GM12878 (cell line): ENCODE data around the gene IL10RA. TPM values are rescaled to one million over a fixed set of nuclear protein-coding genes. Genes with fewer than 3 reads are reported as not detected.

Experiments used
- ATF7 ChIP-seq: fragments of 450-650 bp; IDR thresholded peaks from 2 replicates; pipeline ENCODE4 v1.6.1; 2016; ENCODE audit warnings: low read depth, mild to moderate bottlenecking
- CREB1 ChIP-seq: IDR thresholded peaks from 2 replicates; pipeline ENCODE4 v1.6.1; 2012; ENCODE audit warnings: low read depth, mild to moderate bottlenecking, inconsistent platforms
- DPF2 ChIP-seq: fragments of 450-650 bp; IDR thresholded peaks from 2 replicates; pipeline ENCODE4 v1.6.1; 2017; ENCODE audit warnings: mild to moderate bottlenecking
- ETV6 ChIP-seq, 2 experiments: fragments of 450-650 bp in 1 of 2; IDR thresholded peaks in 1 of 2; conservative IDR thresholded peaks in 1 of 2; 2 replicates each; pipeline ENCODE4 v1.6.1; 2014; ENCODE audit warnings: antibody characterized with exemption in 1 of 2, borderline replicate concordance in 1 of 2, low read depth in 1 of 2, mild to moderate bottlenecking in 1 of 2, moderate library complexity in 1 of 2
- GATAD2B ChIP-seq: fragments of 450-650 bp; conservative IDR thresholded peaks from 2 replicates; pipeline ENCODE4 v1.6.1; 2017; ENCODE audit warnings: low read depth, mild to moderate bottlenecking, moderate library complexity
- HDAC6 ChIP-seq: fragments of 200-600 bp; sonication (generic); IDR thresholded peaks from one replicate; pipeline ENCODE4 v1.8.0; 2017; ENCODE audit warnings: antibody characterized with exemption; ENCODE audit not compliant: unreplicated experiment
- MXI1 ChIP-seq: fragments of 150-350 bp; IDR thresholded peaks from 2 replicates; pipeline ENCODE4 v1.6.1; 2011; ENCODE audit warnings: low read depth, mild to moderate bottlenecking, inconsistent platforms, low read length, improper control_type of control experiment
- MYC ChIP-seq: IDR thresholded peaks from 2 replicates; pipeline ENCODE4 v1.6.1; 2011; ENCODE audit warnings: mild to moderate bottlenecking, low read length, moderate library complexity, inconsistent platforms; ENCODE audit not compliant: insufficient read depth, insufficient replicate concordance, insufficient read length, severe bottlenecking
- NR2C1 ChIP-seq: fragments of 450-650 bp; IDR thresholded peaks from 2 replicates; pipeline ENCODE4 v1.6.1; 2017; ENCODE audit warnings: antibody characterized with exemption, mild to moderate bottlenecking, moderate library complexity
- POU2F2 ChIP-seq: IDR thresholded peaks from 3 replicates; pipeline ENCODE4 v1.6.1; 2011; ENCODE audit warnings: low read depth, mild to moderate bottlenecking, low read length, borderline replicate concordance
- RAD21 ChIP-seq: IDR thresholded peaks from 2 replicates; pipeline ENCODE4 v1.6.1; 2011; ENCODE audit warnings: mild to moderate bottlenecking, low read depth, low read length, moderate library complexity; ENCODE audit not compliant: insufficient read depth
- SPI1 ChIP-seq: IDR thresholded peaks from 2 replicates; pipeline ENCODE4 v1.6.1; 2011; ENCODE audit warnings: low read depth, mild to moderate bottlenecking, low read length, moderate library complexity, borderline replicate concordance; ENCODE audit not compliant: insufficient read depth
- SREBF2 ChIP-seq: IDR thresholded peaks from 2 replicates; pipeline ENCODE4 v1.6.1; 2012; ENCODE audit warnings: mild to moderate bottlenecking, low read length
- STAT3 ChIP-seq: IDR thresholded peaks from 2 replicates; pipeline ENCODE4 v1.6.1; 2011; ENCODE audit warnings: low read depth, low read length, improper control_type of control experiment
- ZZZ3 ChIP-seq: IDR thresholded peaks from 2 replicates; pipeline ENCODE4 v1.6.1; 2011; ENCODE audit warnings: low read depth; ENCODE audit not compliant: control insufficient read depth, insufficient read length
- polyA plus RNA-seq, 11 experiments: library from polyadenylated mRNA; depleted of rRNA in 4 of 11; unstranded in 6 of 11; stranded (reverse) in 5 of 11; fragments of >200 nt; fragmentation: Nextera tagmentation in 4 of 11; fragmentation: Illumina TruSeq in 1 of 11; extraction: Ambion mirVana in 4 of 11; extraction: Trizol in 1 of 11; gene quantifications; 1 replicate in 1 of 11; 2 replicates in 10 of 11; pipeline versions ENCODE4 v1.2.1 to v1.2.3, GENCODE V29; 2011 to 2016; ENCODE audit warnings: inconsistent platforms in 2 of 11, missing spikeins in 2 of 11, low read depth in 1 of 11
- total RNA-seq, 4 experiments: library from RNA; depleted of rRNA in 3 of 4; stranded (reverse); fragments of >200 nt in 3 of 4; fragmentation: Illumina TruSeq in 1 of 4; extraction: Trizol in 1 of 4; gene quantifications; 2 replicates each; pipeline versions ENCODE4 v1.2.1 to v1.2.3, GENCODE V29; 2013 to 2021
- TF ChIP-seq, protein P1 (sequence below): fragments of 450-650 bp; IDR thresholded peaks from 2 replicates; pipeline ENCODE4 v1.6.1; 2014; ENCODE audit warnings: mild to moderate bottlenecking
- TF ChIP-seq, protein P2 (sequence below): fragments of 450-650 bp; IDR thresholded peaks from 2 replicates; pipeline ENCODE4 v1.6.1; 2017; ENCODE audit warnings: low read depth, mild to moderate bottlenecking, moderate library complexity
- TF ChIP-seq, protein P3 (sequence below): fragments of 450-650 bp; formaldehyde crosslinking; IDR thresholded peaks from 2 replicates; pipeline ENCODE4 v1.4.0; 2022; ENCODE audit warnings: mild to moderate bottlenecking, moderate library complexity
- TF ChIP-seq, protein P4 (sequence below): fragments of 450-650 bp; IDR thresholded peaks from 2 replicates; pipeline ENCODE4 v1.6.1; 2018; ENCODE audit warnings: mild to moderate bottlenecking, low read depth, moderate library complexity; ENCODE audit not compliant: partially characterized antibody
- TF ChIP-seq, protein P5 (sequence below): fragments of 450-650 bp; IDR thresholded peaks from 2 replicates; pipeline ENCODE4 v1.6.1; 2017; ENCODE audit warnings: borderline replicate concordance

Gene IL10RA
- total and polyA plus RNA-seq, 10 of the 15 experiments (the other 5 are each of a cell fraction or from before 2014, with no cell fraction given) = 0.77 to 45.9 (median 9.6) TPM

DNA sequence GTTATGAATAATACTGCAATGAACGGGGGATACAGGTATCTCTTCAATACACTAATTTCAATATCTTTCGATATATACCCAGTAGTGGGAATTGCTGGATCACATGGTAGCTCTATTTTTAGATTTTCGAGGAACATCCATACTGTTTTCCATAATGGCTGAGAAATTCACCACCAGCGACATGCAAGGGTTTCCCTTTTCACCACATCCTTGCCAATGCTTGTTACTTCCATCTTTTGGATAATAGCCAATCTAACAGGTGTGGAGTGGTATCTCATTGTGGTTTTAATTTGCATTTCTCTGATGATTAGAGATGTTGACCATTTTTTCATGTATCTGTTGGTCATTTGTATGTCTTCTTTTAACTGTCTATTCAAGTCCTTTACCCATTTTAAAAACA is 5.9 kb downstream of the IL10RA start (continued):
- TF ChIP-seq CREB1 (no peak), RAD21 (no peak), MXI1 (no peak), ETV6 (conservative IDR thresholded peaks at IDR 0.05 in 1 of 2, IDR thresholded peaks at IDR 0.05 in 1 of 2; ENCODE audit: borderline replicate concordance in 1 of 2, low read depth in 1 of 2) (no peak), MYC (no peak), NR2C1 (no peak), SREBF2 (no peak), ZZZ3 (no peak), GATAD2B (0 out of 2 replicates have a peak, but pooled peaks have one; percentile 29), STAT3 (no peak), DPF2 (no peak), POU2F2 (peak; percentile 31; the same call in 1 of the 3 replicates), SPI1 (no peak), HDAC6 (no peak), ATF7 (no peak)
- TF ChIP-seq, protein P1, sequence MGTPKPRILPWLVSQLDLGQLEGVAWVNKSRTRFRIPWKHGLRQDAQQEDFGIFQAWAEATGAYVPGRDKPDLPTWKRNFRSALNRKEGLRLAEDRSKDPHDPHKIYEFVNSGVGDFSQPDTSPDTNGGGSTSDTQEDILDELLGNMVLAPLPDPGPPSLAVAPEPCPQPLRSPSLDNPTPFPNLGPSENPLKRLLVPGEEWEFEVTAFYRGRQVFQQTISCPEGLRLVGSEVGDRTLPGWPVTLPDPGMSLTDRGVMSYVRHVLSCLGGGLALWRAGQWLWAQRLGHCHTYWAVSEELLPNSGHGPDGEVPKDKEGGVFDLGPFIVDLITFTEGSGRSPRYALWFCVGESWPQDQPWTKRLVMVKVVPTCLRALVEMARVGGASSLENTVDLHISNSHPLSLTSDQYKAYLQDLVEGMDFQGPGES = no peak
- TF ChIP-seq, protein P2, sequence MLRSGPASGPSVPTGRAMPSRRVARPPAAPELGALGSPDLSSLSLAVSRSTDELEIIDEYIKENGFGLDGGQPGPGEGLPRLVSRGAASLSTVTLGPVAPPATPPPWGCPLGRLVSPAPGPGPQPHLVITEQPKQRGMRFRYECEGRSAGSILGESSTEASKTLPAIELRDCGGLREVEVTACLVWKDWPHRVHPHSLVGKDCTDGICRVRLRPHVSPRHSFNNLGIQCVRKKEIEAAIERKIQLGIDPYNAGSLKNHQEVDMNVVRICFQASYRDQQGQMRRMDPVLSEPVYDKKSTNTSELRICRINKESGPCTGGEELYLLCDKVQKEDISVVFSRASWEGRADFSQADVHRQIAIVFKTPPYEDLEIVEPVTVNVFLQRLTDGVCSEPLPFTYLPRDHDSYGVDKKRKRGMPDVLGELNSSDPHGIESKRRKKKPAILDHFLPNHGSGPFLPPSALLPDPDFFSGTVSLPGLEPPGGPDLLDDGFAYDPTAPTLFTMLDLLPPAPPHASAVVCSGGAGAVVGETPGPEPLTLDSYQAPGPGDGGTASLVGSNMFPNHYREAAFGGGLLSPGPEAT = no peak
- TF ChIP-seq, protein P3, sequence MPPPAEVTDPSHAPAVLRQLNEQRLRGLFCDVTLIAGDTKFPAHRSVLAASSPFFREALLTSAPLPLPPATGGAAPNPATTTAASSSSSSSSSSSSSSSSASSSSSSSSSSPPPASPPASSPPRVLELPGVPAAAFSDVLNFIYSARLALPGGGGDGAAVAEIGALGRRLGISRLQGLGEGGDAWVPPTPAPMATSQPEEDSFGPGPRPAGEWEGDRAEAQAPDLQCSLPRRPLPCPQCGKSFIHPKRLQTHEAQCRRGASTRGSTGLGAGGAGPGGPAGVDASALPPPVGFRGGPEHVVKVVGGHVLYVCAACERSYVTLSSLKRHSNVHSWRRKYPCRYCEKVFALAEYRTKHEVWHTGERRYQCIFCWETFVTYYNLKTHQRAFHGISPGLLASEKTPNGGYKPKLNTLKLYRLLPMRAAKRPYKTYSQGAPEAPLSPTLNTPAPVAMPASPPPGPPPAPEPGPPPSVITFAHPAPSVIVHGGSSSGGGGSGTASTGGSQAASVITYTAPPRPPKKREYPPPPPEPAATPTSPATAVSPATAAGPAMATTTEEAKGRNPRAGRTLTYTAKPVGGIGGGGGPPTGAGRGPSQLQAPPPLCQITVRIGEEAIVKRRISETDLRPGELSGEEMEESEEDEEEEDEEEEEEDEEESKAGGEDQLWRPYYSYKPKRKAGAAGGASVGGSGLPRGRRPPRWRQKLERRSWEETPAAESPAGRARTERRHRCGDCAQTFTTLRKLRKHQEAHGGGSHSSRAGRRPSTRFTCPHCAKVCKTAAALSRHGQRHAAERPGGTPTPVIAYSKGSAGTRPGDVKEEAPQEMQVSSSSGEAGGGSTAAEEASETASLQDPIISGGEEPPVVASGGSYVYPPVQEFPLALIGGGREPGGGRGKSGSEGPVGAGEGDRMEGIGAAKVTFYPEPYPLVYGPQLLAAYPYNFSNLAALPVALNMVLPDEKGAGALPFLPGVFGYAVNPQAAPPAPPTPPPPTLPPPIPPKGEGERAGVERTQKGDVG (CRISPR knock-in tag) = no peak
- TF ChIP-seq, protein P4, sequence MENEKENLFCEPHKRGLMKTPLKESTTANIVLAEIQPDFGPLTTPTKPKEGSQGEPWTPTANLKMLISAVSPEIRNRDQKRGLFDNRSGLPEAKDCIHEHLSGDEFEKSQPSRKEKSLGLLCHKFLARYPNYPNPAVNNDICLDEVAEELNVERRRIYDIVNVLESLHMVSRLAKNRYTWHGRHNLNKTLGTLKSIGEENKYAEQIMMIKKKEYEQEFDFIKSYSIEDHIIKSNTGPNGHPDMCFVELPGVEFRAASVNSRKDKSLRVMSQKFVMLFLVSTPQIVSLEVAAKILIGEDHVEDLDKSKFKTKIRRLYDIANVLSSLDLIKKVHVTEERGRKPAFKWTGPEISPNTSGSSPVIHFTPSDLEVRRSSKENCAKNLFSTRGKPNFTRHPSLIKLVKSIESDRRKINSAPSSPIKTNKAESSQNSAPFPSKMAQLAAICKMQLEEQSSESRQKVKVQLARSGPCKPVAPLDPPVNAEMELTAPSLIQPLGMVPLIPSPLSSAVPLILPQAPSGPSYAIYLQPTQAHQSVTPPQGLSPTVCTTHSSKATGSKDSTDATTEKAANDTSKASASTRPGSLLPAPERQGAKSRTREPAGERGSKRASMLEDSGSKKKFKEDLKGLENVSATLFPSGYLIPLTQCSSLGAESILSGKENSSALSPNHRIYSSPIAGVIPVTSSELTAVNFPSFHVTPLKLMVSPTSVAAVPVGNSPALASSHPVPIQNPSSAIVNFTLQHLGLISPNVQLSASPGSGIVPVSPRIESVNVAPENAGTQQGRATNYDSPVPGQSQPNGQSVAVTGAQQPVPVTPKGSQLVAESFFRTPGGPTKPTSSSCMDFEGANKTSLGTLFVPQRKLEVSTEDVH = no peak
- TF ChIP-seq, protein P5, sequence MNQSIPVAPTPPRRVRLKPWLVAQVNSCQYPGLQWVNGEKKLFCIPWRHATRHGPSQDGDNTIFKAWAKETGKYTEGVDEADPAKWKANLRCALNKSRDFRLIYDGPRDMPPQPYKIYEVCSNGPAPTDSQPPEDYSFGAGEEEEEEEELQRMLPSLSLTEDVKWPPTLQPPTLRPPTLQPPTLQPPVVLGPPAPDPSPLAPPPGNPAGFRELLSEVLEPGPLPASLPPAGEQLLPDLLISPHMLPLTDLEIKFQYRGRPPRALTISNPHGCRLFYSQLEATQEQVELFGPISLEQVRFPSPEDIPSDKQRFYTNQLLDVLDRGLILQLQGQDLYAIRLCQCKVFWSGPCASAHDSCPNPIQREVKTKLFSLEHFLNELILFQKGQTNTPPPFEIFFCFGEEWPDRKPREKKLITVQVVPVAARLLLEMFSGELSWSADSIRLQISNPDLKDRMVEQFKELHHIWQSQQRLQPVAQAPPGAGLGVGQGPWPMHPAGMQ = no peak
